GM21825 (cell line): ENCODE results near the gene C22orf15.

ENCODE experiments used
- ATAC-seq: cut with Tn5 transposase; IDR thresholded peaks from one replicate; pipeline ENCODE4 v1.9.1; 2021; ENCODE audit warnings: mild to moderate bottlenecking, moderate library complexity; ENCODE audit not compliant: unreplicated experiment

C22orf15 gene

GRCh38 chr22:23772649-23773473, 10.1 kb downstream of the C22orf15 start, which contains the start of gene MMP11:
Gene MMP11 (plus strand): TSS chr22:23772849. CDS start chr22:23772871, 22 bp downstream.
- no peak for ATAC-seq

- no peak for ATAC-seq
Measured at GRCh38 chr22:23773483-23774113, 10.8 kb downstream of the C22orf15 start.

GRCh38 chr22:23774114-23774921, 11.5 kb downstream of the C22orf15 start:
- ATAC-seq: no peak

DNA sequence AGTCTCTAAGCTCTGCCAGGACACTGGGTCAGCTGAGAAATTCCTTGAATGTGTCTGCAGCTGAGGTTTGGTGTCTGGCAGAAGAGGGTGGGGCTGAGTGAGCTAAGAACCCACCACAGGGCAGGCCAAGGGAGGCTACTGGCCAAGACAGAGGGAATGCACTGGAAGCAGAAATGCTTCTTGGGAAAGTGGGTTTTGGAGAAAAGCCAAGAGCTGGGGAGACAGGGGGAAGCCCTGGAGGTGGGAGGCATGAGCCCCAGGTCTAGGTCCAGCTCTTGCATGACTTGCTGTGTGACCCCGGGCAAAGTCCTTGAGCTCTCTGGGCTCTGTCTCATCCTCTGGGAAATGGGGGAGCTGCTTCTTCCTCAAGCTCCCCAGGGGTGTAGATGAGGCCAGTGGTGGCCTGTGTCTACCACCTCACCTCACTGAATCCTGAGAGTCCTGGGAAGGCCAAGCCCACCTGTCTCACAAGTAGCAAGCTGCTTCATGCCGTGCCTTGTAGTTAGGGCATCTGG, 12.2 kb downstream of the C22orf15 start:
- ATAC-seq: no peak

GRCh38 chr22:23775779-23776375, 13.1 kb downstream of the C22orf15 start:
- ATAC-seq: no peak

DNA sequence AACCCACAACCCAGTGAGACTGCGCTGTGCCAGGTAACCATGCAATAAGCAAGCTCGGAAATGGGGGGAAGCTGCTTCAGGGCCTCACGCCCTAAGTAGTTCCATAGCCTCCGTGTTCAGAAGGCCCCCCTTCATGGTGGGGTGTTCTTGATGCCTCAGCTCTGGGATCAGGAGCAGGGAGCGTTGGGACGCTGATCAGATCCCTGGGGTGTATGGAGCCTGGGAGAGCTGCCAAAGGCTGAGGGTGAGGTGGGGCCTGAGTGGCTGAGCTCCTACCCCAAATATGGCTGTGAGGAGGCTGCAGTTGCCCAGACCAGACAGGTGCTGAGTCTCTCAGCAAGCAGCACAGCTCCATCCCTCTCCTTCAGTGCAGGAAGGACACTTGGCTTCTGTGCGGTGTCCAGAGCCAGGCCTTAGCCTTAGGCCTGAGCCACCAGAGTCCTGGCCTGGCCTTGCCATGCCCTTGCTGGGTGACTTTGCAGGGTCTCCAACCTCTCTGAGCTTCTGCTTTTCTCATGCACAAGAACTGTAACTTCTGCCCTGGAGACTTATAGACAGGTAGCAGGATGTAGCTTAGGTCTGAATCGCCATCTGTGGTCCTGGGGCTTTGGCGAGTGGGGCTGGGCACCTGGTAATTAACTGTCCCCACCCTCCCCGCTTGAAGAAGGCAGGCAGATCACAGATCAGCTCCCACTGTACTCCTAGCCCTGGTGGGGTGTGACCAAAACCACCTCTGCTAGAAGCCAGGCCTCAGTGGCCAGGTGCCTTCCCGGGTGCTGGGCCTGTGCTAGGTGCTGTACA, 15.2 kb downstream of the C22orf15 start:
- no peak for ATAC-seq

DNA sequence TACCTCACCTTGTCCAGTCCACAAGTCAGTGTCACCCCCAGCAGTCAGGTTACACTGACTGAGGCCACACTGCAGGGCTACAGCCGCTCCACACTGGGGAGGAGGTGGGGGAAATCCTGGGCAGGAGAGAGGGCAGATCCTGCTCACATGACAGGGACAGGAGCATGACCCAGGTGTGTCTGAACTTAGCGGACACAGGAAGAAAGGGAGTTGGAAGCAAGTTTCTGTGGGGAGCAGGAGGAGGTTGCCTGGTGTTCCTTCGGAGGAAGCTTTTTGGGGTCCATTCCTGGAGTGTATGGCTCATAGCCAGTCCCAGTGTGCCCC, 15.7 kb downstream of the C22orf15 start:
- no peak for ATAC-seq

- ATAC-seq: no peak
Measured at GRCh38 chr22:23779083-23779482, 16.3 kb downstream of the C22orf15 start.

DNA sequence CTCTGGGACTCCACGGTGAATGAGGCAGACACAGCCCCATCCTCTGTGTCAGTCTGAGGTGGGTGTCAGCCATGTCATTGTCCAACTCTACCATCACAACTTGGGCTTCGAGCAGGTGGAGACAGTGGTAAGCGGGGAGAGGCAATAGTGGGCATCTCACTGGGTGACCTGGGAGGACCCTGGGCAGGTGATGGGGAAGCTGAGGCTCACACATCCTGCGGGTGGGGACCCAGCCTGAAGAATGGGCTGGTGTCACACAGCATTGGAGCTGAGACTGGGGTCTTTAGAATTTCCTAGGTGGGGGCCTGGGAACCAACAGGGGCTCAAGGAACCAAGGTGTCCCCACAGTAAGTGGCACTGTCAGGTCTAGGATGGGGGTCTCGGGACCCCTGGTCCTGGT, 16.9 kb downstream of the C22orf15 start:
- no peak for ATAC-seq

- no peak for ATAC-seq
Measured at GRCh38 chr22:23780146-23780748, 17.5 kb downstream of the C22orf15 start.

GRCh38 chr22:23781065-23781464, 18.3 kb downstream of the C22orf15 start:
- no peak for ATAC-seq

DNA sequence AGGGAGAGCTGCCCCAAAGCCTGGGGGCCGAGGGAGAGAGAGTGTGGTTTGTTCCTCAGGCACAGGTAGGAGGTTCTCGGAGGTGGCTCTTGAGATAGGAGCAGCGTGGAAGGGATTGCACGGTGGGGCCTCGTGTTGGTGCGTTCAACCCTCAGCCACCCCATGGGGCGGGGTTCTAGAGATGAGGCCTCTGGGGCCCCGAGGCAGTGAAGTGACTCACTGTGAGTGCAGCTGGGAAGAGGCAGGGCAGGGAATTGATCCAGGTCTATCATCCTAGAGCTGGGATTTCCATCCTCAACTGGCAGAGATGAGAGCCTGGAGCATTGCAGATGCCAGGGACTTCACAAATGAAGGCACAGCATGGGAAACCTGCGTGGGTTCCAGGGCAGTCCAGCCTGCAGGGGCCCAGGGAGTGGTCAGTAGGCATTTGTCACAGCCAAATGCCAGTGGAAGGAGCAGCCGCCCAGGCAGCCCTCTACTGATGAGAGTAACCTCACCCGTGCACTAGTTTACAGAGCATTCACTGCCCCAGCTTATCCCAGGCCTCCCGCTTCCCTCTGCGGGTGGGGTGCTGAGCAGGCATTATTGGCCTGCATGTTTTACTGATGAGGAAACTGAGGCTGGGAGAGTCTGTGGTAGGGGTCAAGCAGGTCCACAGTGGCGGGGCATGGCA, 18.9 kb downstream of the C22orf15 start:
- ATAC-seq: no peak

GRCh38 chr22:23782252-23782651, 19.5 kb downstream of the C22orf15 start:
- no peak for ATAC-seq

- no peak for ATAC-seq
Measured at GRCh38 chr22:23782703-23783102, 19.9 kb downstream of the C22orf15 start.

DNA sequence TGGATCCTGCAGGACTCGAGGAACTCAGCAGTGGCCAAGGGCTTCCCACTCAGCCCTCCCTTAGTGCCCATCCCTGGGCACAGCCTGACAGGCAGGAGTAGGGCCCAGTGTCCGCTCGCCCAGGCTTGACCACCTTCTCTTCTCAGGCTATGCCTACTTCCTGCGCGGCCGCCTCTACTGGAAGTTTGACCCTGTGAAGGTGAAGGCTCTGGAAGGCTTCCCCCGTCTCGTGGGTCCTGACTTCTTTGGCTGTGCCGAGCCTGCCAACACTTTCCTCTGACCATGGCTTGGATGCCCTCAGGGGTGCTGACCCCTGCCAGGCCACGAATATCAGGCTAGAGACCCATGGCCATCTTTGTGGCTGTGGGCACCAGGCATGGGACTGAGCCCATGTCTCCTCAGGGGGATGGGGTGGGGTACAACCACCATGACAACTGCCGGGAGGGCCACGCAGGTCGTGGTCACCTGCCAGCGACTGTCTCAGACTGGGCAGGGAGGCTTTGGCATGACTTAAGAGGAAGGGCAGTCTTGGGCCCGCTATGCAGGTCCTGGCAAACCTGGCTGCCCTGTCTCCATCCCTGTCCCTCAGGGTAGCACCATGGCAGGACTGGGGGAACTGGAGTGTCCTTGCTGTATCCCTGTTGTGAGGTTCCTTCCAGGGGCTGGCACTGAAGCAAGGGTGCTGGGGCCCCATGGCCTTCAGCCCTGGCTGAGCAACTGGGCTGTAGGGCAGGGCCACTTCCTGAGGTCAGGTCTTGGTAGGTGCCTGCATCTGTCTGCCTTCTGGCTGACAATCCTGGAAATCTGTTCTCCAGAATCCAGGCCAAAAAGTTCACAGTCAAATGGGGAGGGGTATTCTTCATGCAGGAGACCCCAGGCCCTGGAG, 20.7 kb downstream of the C22orf15 start:
- no peak for ATAC-seq

DNA sequence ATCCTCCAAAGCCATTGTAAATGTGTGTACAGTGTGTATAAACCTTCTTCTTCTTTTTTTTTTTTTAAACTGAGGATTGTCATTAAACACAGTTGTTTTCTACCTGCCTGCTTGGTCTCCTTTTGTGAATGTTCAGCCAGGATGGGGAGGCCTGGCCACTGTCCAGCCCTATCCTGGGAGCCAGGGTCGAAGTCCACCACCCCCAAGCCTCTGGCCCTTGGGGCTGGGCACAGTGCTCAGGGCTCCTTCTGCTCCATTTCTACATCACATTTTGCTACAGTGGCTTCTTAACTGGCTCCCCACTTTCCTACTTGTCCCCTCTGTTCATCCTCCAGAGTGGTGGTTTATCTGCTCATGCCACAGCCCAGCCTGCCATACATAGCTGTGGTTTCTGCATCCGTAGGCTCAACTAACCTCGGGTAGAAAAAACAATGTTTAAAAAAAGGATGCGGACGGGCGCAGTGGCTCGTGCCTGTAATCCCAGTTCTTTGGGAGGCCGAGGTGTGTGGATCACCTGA, 21.5 kb downstream of the C22orf15 start:
- ATAC-seq: no peak

DNA sequence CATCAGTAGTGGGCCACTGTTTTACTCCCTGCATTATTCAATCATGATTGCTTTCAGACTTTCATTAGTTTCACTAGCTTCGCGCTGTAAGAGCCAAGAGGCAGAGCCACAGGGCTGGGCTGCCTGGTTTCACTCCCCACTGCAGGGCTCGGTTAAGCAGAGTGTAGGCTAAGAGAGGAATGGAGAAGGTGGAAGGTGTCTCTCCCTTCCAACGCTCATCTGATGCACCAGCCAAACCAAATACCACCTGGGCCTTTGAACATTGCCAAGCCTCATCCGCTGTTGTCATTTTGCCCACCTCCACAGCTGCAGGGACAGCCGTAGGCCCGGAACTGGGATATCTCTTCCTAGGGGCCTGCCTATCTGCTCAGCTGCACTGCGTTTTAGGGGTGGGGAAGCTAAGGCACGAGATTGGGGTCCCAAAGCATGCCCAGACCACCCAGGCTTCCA, 23.5 kb downstream of the C22orf15 start:
- no peak for ATAC-seq
